ENCODE measurements around the gene FAT2. TPM values are rescaled to one million over a fixed set of nuclear protein-coding genes. Genes with fewer than 3 reads are reported as not detected.
A peak's percentile ranks its signal among the peaks of the same experiment; 100 is the strongest.

Gene FAT2
- total RNA-seq, 1 experiment from 2014 or later = under 0.01 TPM

GRCh38 chr5:151622367-151623088, 31.4 kb upstream of the FAT2 start:
- Histone ChIP-seq H3K36me3 (no peaks in the 10 kb centered on the region), H3K27ac (no peak overlapping the region), H3K4me3 (no peak overlapping the region), H3K27me3 (replicated peaks) (peaks cover 27% of the 10 kb centered on the region), H3K9me3 (replicated peaks) (no peaks in the 10 kb centered on the region), H3K4me1 (replicated peaks) (peaks cover 8% of the 10 kb centered on the region; the same call in 1 of the 2 replicates)
- DNase-seq (ENCODE audit: low read depth in 1 of 2, low spot score in 2 of 2) = no peak

GRCh38 chr5:151620461-151620840, 29.3 kb upstream of the FAT2 start:
- Histone ChIP-seq H3K9me3 (replicated peaks) (no peaks in the 10 kb centered on the region), H3K4me1 (replicated peaks) (peaks cover 9% of the 10 kb centered on the region; the same call in 1 of the 2 replicates), H3K27ac (no peak overlapping the region), H3K27me3 (replicated peaks) (peaks cover 26% of the 10 kb centered on the region), H3K36me3 (no peaks in the 10 kb centered on the region), H3K4me3 (no peak overlapping the region)
- no peak for DNase-seq (ENCODE audit: low read depth in 1 of 2, low spot score in 2 of 2)

GRCh38 chr5:151619812-151620460, 28.8 kb upstream of the FAT2 start:
- Histone ChIP-seq H3K27ac (no peak overlapping the region), H3K9me3 (replicated peaks) (no peaks in the 10 kb centered on the region), H3K36me3 (no peaks in the 10 kb centered on the region), H3K4me1 (replicated peaks) (peaks cover 9% of the 10 kb centered on the region; the same call in 1 of the 2 replicates), H3K4me3 (no peak overlapping the region), H3K27me3 (replicated peaks) (peaks cover 26% of the 10 kb centered on the region)
- DNase-seq (ENCODE audit: low read depth in 1 of 2, low spot score in 2 of 2) = no peak

- H3K36me3 ChIP-seq = no peaks in the 10 kb centered on the region
- no peaks in the 10 kb centered on the region for H3K9me3 ChIP-seq (replicated peaks)
- H3K27me3 ChIP-seq (replicated peaks) = peaks cover 26% of the 10 kb centered on the region
- peaks cover 9% of the 10 kb centered on the region; the same call in 1 of the 2 replicates for H3K4me1 ChIP-seq (replicated peaks)
- DNase-seq (ENCODE audit: low read depth in 1 of 2, low spot score in 2 of 2) = no peak
- H3K4me3 ChIP-seq = no peak overlapping the region
- H3K27ac ChIP-seq = no peak overlapping the region
These were observed 27.8 kb upstream of the FAT2 start for GRCh38 chr5:151618907-151619306.

GRCh38 chr5:151617841-151618710, 26.9 kb upstream of the FAT2 start:
- Histone ChIP-seq H3K27ac (no peak overlapping the region), H3K4me3 (no peak overlapping the region), H3K9me3 (replicated peaks) (no peaks in the 10 kb centered on the region), H3K4me1 (replicated peaks) (peaks cover 9% of the 10 kb centered on the region; the same call in 1 of the 2 replicates), H3K36me3 (no peaks in the 10 kb centered on the region), H3K27me3 (replicated peaks) (peaks cover 26% of the 10 kb centered on the region)
- DNase-seq (ENCODE audit: low read depth in 1 of 2, low spot score in 2 of 2) = peak in 1 of 2 experiments; percentile 19

GRCh38 chr5:151617383-151617840, 26.3 kb upstream of the FAT2 start:
- no peak for DNase-seq (ENCODE audit: low read depth in 1 of 2, low spot score in 2 of 2)
- peaks cover 9% of the 10 kb centered on the region; the same call in 1 of the 2 replicates for H3K4me1 ChIP-seq (replicated peaks)
- H3K27ac ChIP-seq = no peak overlapping the region
- H3K4me3 ChIP-seq = no peak overlapping the region
- no peaks in the 10 kb centered on the region for H3K36me3 ChIP-seq
- H3K27me3 ChIP-seq (replicated peaks) = peaks cover 23% of the 10 kb centered on the region
- no peaks in the 10 kb centered on the region for H3K9me3 ChIP-seq (replicated peaks)

- DNase-seq (ENCODE audit: low read depth in 1 of 2, low spot score in 2 of 2) = no peak
- peaks cover 9% of the 10 kb centered on the region; the same call in 1 of the 2 replicates for H3K4me1 ChIP-seq (replicated peaks)
- no peak overlapping the region for H3K4me3 ChIP-seq
- H3K27ac ChIP-seq = no peak overlapping the region
- H3K27me3 ChIP-seq (replicated peaks) = peaks cover 12% of the 10 kb centered on the region
- no peaks in the 10 kb centered on the region for H3K9me3 ChIP-seq (replicated peaks)
- no peaks in the 10 kb centered on the region for H3K36me3 ChIP-seq
These were observed 24.3 kb upstream of the FAT2 start for GRCh38 chr5:151615431-151615830.

- Histone ChIP-seq H3K4me1 (replicated peaks) (peaks cover 9% of the 10 kb centered on the region; the same call in 1 of the 2 replicates), H3K4me3 (no peak overlapping the region), H3K9me3 (replicated peaks) (no peaks in the 10 kb centered on the region), H3K27me3 (replicated peaks) (peaks cover 18% of the 10 kb centered on the region), H3K36me3 (no peaks in the 10 kb centered on the region), H3K27ac (no peak overlapping the region)
- DNase-seq (ENCODE audit: low read depth in 1 of 2, low spot score in 2 of 2) = no peak
These were observed 23.4 kb upstream of the FAT2 start for GRCh38 chr5:151614565-151614964.

GRCh38 chr5:151612689-151613427, 21.7 kb upstream of the FAT2 start:
- no peak for DNase-seq (ENCODE audit: low read depth in 1 of 2, low spot score in 2 of 2)
- Histone ChIP-seq H3K4me1 (replicated peaks) (peaks cover 5% of the 10 kb centered on the region; the same call in 1 of the 2 replicates), H3K27me3 (replicated peaks) (peaks cover 18% of the 10 kb centered on the region), H3K9me3 (replicated peaks) (no peaks in the 10 kb centered on the region), H3K36me3 (no peaks in the 10 kb centered on the region), H3K4me3 (no peak overlapping the region), H3K27ac (no peak overlapping the region)

GRCh38 chr5:151611127-151611775, 20.1 kb upstream of the FAT2 start:
- Histone ChIP-seq H3K4me3 (no peak overlapping the region), H3K27me3 (replicated peaks) (peaks cover 14% of the 10 kb centered on the region), H3K36me3 (no peaks in the 10 kb centered on the region), H3K27ac (no peak overlapping the region), H3K4me1 (replicated peaks) (no peaks in the 10 kb centered on the region), H3K9me3 (replicated peaks) (no peaks in the 10 kb centered on the region)
- no peak for DNase-seq (ENCODE audit: low read depth in 1 of 2, low spot score in 2 of 2)

- no peaks in the 10 kb centered on the region for H3K4me1 ChIP-seq (replicated peaks)
- H3K4me3 ChIP-seq = no peak overlapping the region
- no peak for DNase-seq (ENCODE audit: low read depth in 1 of 2, low spot score in 2 of 2)
- no peak overlapping the region for H3K27ac ChIP-seq
- peaks cover 21% of the 10 kb centered on the region for H3K27me3 ChIP-seq (replicated peaks)
- H3K9me3 ChIP-seq (replicated peaks) = no peaks in the 10 kb centered on the region
- H3K36me3 ChIP-seq = no peaks in the 10 kb centered on the region
These were observed 17.4 kb upstream of the FAT2 start for GRCh38 chr5:151608522-151608921.

- H3K36me3 ChIP-seq = no peaks in the 10 kb centered on the region
- DNase-seq (ENCODE audit: low read depth in 1 of 2, low spot score in 2 of 2) = no peak
- peaks cover 21% of the 10 kb centered on the region for H3K27me3 ChIP-seq (replicated peaks)
- no peaks in the 10 kb centered on the region for H3K4me1 ChIP-seq (replicated peaks)
- H3K9me3 ChIP-seq (replicated peaks) = no peaks in the 10 kb centered on the region
- no peak overlapping the region for H3K27ac ChIP-seq
- no peak overlapping the region for H3K4me3 ChIP-seq
These were observed 16.2 kb upstream of the FAT2 start for GRCh38 chr5:151607304-151607703.

- Histone ChIP-seq H3K4me3 (no peak overlapping the region), H3K9me3 (replicated peaks) (no peaks in the 10 kb centered on the region), H3K4me1 (replicated peaks) (no peaks in the 10 kb centered on the region), H3K36me3 (no peaks in the 10 kb centered on the region), H3K27me3 (replicated peaks) (peaks cover 16% of the 10 kb centered on the region), H3K27ac (no peak overlapping the region)
- DNase-seq (ENCODE audit: low read depth in 1 of 2, low spot score in 2 of 2) = no peak
These were observed 14.4 kb upstream of the FAT2 start for GRCh38 chr5:151605559-151605958.

All from SJSA1 (cell line).